ENCODE measurements around the gene DMRT2.

Gene DMRT2

GRCh38 chr9:1050125-1050895 is at the start of gene DMRT2:
TSS of gene DMRT2 (plus strand) at chr9:1050357. CDS start at chr9:1051614, 1,257 bp downstream.
- peak; percentile 33 for DNase-seq

- no peak for DNase-seq
These were observed 48.3 kb upstream of the DMRT2 start for GRCh38 chr9:1001838-1002237.

GRCh38 chr9:1002678-1003077 is 47.5 kb upstream of the DMRT2 start:
- DNase-seq = no peak

- no peak for DNase-seq
These were observed 45.0 kb upstream of the DMRT2 start for GRCh38 chr9:1005043-1005667.

GRCh38 chr9:1007312-1007711 is 42.8 kb upstream of the DMRT2 start:
- DNase-seq = no peak

GRCh38 chr9:1008216-1008615 is 41.9 kb upstream of the DMRT2 start:
- no peak for DNase-seq

- peak; percentile 78 for DNase-seq
These were observed 41.0 kb upstream of the DMRT2 start for GRCh38 chr9:1009101-1009707.

- DNase-seq = no peak
These were observed 37.1 kb upstream of the DMRT2 start for GRCh38 chr9:1013021-1013420.

- no peak for DNase-seq
These were observed 35.9 kb upstream of the DMRT2 start for GRCh38 chr9:1014225-1014624.

GRCh38 chr9:1014640-1015039 is 35.5 kb upstream of the DMRT2 start:
- no peak for DNase-seq

- DNase-seq = no peak
These were observed 32.0 kb upstream of the DMRT2 start for GRCh38 chr9:1018121-1018520.

GRCh38 chr9:1024112-1024511 is 26.0 kb upstream of the DMRT2 start:
- DNase-seq = no peak

GRCh38 chr9:1025131-1025530 is 25.0 kb upstream of the DMRT2 start:
- DNase-seq = no peak

GRCh38 chr9:1026219-1026618 is 23.9 kb upstream of the DMRT2 start:
- no peak for DNase-seq

- no peak for DNase-seq
These were observed 21.5 kb upstream of the DMRT2 start for GRCh38 chr9:1028501-1029190.

- DNase-seq = no peak
These were observed 18.1 kb upstream of the DMRT2 start for GRCh38 chr9:1031951-1032601.

GRCh38 chr9:1034271-1034670 is 15.9 kb upstream of the DMRT2 start:
- DNase-seq = no peak

- DNase-seq = no peak
These were observed 10.6 kb upstream of the DMRT2 start for GRCh38 chr9:1039589-1039988.

GRCh38 chr9:1042466-1042865 is 7.7 kb upstream of the DMRT2 start:
- peak; percentile 35 for DNase-seq

GRCh38 chr9:1044643-1045042 is 5.5 kb upstream of the DMRT2 start:
- DNase-seq = no peak

- DNase-seq = no peak
These were observed 3.3 kb upstream of the DMRT2 start for GRCh38 chr9:1046639-1047572.
